ENCODE data around the gene ZNF514. TPM values are rescaled to one million over a fixed set of nuclear protein-coding genes. Genes with fewer than 3 reads are reported as not detected.
A peak's percentile ranks its signal among the peaks of the same experiment; 100 is the strongest.

Gene ZNF514
- 10 to 100 TPM; 13.3 to 38.4 (median 23.7) TPM for total RNA-seq

DNA sequence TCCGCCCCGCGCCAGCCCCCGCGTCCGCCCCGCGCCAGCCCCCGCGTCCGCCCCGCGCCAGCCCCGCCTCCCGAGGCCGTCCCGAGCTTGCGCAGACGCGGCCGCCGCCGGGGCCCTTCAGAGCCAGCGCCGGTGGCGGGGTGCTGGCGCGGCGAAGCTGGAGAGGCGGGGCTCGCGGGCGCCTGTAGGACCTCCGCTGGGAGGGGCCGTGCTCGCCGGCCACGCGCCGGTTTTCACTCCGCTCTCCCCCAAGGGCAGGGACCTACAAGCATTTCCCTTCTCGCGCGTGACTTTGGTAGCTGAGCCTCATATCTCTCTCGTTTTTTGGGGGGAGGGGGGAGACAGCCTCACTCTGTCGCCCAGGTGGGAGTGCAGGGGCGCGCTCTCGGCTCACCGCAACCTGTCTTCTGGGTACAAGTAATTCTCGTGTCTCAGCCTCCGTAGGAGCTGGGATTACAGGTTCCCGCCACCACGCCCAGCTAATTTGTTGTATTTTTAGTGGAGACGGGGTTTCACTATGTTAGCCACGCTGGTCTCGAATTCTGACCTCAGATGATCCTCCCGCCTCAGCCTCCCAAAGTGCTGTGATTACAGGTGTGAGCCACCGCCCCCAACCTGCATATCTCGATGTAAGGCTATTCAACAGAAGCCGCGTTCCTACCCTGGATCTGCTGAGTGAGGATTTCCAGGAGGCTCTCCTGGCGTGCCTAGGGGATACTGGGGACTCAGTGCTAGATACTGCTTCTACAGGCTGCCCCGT is at the start of gene ZNF514:
Gene ZNF514, minus strand, starts transcription at position 159 of the 760 bp plus-strand sequence. CDS start 6,595 bp downstream, outside the sequence.
- H3K27ac ChIP-seq: peak within 1 kb of the TSS; percentile 88 to 92
- H3K9me3 ChIP-seq: no peaks in the 10 kb centered on the region
- intact Hi-C loops (cut with DNase I; ENCODE audit: low total_unique reads): no loop called here
- peaks cover 0 to 3% of the 10 kb centered on the region in 2 donors for H3K4me1 ChIP-seq
- peak within 1 kb of the TSS; percentile 77 to 85 for H3K4me3 ChIP-seq
- no peaks in the 10 kb centered on the region for H3K27me3 ChIP-seq
- no peaks in the 10 kb centered on the region for H3K36me3 ChIP-seq
- TF ChIP-seq, protein P1, sequence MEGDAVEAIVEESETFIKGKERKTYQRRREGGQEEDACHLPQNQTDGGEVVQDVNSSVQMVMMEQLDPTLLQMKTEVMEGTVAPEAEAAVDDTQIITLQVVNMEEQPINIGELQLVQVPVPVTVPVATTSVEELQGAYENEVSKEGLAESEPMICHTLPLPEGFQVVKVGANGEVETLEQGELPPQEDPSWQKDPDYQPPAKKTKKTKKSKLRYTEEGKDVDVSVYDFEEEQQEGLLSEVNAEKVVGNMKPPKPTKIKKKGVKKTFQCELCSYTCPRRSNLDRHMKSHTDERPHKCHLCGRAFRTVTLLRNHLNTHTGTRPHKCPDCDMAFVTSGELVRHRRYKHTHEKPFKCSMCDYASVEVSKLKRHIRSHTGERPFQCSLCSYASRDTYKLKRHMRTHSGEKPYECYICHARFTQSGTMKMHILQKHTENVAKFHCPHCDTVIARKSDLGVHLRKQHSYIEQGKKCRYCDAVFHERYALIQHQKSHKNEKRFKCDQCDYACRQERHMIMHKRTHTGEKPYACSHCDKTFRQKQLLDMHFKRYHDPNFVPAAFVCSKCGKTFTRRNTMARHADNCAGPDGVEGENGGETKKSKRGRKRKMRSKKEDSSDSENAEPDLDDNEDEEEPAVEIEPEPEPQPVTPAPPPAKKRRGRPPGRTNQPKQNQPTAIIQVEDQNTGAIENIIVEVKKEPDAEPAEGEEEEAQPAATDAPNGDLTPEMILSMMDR (IDR thresholded peaks at IDR 0.05): no peak
- TF ChIP-seq POLR2A (IDR thresholded peaks at IDR 0.05): peak in 1 of 2 donors; percentile 10
- DNase-seq: peak; percentile 75 to 81

DNA sequence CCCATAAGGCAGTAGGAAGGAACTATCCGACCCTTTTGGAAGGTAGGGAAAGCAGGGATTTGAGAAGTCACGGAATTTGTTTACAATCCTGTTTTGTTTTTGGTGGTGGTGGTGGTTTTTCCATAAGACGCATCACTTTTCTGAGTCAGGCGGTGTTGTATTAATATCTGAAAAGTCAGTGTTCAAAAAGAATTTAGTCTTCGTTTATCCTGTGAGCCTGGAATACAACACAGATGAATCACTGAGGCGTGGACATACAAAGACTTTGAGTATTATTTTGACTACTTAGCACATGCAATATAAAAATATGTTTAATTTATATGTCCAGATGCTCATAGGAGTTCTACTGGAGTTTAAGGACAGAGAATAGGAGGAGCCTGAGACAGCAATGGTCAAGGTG is 48.5 kb upstream of the ZNF514 start:
- TF ChIP-seq, protein P1 (IDR thresholded peaks at IDR 0.05): no peak
- no peak for TF ChIP-seq POLR2A (IDR thresholded peaks at IDR 0.05)
- H3K27ac ChIP-seq: peak overlapping the region; percentile 89 to 93
- peaks cover 0 to 11% of the 10 kb centered on the region in 2 donors for H3K9me3 ChIP-seq
- intact Hi-C loops (cut with DNase I; ENCODE audit: low total_unique reads): no loop called here
- H3K4me3 ChIP-seq: peak overlapping the region; percentile 67 to 94
- DNase-seq: no peak
- peaks cover 0 to 5% of the 10 kb centered on the region in 2 donors for H3K4me1 ChIP-seq
- H3K36me3 ChIP-seq: no peaks in the 10 kb centered on the region
- H3K27me3 ChIP-seq: no peaks in the 10 kb centered on the region

DNA sequence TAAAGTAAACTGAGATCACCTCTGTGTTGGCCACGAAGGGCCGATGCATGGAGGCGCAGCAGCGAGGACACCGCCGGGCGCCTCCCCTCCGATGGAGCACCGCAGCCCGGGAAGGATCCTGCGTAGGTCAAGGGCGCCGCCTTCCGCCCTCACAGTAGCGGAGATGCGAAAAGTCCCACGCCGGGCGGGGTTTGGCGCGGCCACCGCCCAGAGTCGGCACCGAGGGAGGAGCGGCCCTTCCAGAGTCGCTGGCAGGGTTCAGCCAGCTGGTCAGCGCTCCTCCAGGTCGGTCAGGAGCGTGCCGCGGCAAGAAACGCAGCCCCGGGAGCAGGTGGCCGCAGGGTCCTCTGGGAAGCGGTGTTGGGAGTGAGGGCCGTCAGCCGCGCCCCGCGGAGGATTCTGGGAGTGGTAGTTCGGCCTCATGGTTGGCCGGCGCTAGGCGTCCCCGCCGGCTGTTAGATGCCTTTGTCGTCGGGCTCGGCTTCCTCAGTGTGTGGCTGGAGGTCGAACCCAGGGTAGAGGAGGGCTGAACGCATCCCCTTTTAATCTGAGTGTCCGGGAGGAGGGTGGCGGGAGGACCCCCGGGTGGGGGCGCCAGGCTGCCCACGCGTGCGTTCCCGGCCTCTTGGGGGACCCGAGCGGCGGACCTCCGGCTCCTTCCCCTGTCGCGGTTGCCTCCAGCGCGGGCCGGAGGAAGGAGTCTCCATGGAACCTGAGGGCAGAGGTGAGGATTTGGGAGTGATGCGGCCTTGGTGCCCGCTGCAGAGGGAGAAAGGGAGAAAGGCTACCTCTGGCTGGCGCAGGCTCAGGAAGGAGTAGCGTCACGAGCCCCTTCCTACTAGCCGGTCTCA is 47.7 kb upstream of the ZNF514 start, which contains the start of gene ZNF892:
Gene ZNF892, plus strand, starts transcription at position 411 of the 851 bp plus-strand sequence. Its CDS starts 295 bp downstream, at position 706.
- peaks cover 0 to 5% of the 10 kb centered on the region in 2 donors for H3K4me1 ChIP-seq
- peak within 1 kb of the TSS; percentile 67 to 94 for H3K4me3 ChIP-seq
- H3K27me3 ChIP-seq: no peaks in the 10 kb centered on the region
- H3K36me3 ChIP-seq: no peaks in the 10 kb centered on the region
- intact Hi-C loops (cut with DNase I; ENCODE audit: low total_unique reads): no loop called here
- peak; percentile 89 to 91 for DNase-seq
- H3K9me3 ChIP-seq: peaks cover 0 to 4% of the 10 kb centered on the region in 2 donors
- TF ChIP-seq, protein P1 (IDR thresholded peaks at IDR 0.05): peak; percentile 46 to 56 (median 51)
- TF ChIP-seq POLR2A (IDR thresholded peaks at IDR 0.05): peak; percentile 36 to 62
- peak within 1 kb of the TSS; percentile 89 to 93 for H3K27ac ChIP-seq

DNA sequence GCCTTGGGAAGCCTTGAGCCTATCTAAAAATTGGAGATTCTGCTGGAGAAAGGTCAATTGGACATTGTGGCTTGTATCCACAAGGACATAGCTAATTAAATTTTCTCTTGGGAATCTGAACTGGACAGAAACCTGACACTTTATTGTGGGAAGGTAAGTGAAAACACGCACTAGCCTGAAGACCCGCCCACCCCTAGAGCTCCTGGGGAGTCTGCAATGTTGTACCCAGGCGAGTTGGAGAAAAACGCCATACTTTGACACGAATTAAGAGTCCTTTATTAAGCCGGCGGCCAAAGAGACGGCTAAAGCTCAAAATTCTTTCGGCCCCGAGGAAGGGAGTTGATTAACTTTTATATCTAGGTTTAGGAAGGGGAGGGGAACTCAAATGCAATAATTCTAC is 46.4 kb upstream of the ZNF514 start:
- intact Hi-C loops (cut with DNase I; ENCODE audit: low total_unique reads): no loop called here
- peaks cover 0 to 5% of the 10 kb centered on the region in 2 donors for H3K4me1 ChIP-seq
- TF ChIP-seq, protein P1 (IDR thresholded peaks at IDR 0.05): no peak
- TF ChIP-seq POLR2A (IDR thresholded peaks at IDR 0.05): no peak
- H3K9me3 ChIP-seq: no peaks in the 10 kb centered on the region
- no peak overlapping the region for H3K4me3 ChIP-seq
- no peak overlapping the region for H3K27ac ChIP-seq
- H3K36me3 ChIP-seq: no peaks in the 10 kb centered on the region
- no peaks in the 10 kb centered on the region for H3K27me3 ChIP-seq
- no peak for DNase-seq

Measured in uterus (tissue), 4 donors.